Stimulated activated CD8-positive, alpha-beta memory T cell treated with anti-CD3 and anti-CD28 coated beads, Interleukin-12 subunit alpha, Interleukin-12 subunit beta, amount 100 ng/mL, for 24 hours (primary cell): ENCODE results near the gene CCDC28A.
"Not testable (repeated sequence)": the region's sequence is repeated elsewhere in the genome, so short reads cannot be mapped to it uniquely, and the experiment has no call there.

Experiments used
- DNase-seq: peaks from one replicate; pipeline ENCODE4 v3.0.0-alpha.2; 2020; ENCODE audit errors: extremely low read depth

Gene CCDC28A

GRCh38 chr6:138773177-138774091, at the start of gene CCDC28A:
Gene CCDC28A, plus strand, starts transcription at chr6:138773769. Its CDS starts 2,352 bp downstream, at chr6:138776121.
- DNase-seq = peak; percentile 82

- no peak for DNase-seq
Observed at GRCh38 chr6:138724015-138724414, 49.6 kb upstream of the CCDC28A start.

GRCh38 chr6:138726066-138726756, 47.4 kb upstream of the CCDC28A start:
- no peak for DNase-seq

GRCh38 chr6:138726757-138727097, 46.8 kb upstream of the CCDC28A start:
- no peak for DNase-seq

- no peak for DNase-seq
Observed at GRCh38 chr6:138727182-138727581, 46.4 kb upstream of the CCDC28A start.

- no peak for DNase-seq
Observed at GRCh38 chr6:138728662-138729061, 44.9 kb upstream of the CCDC28A start.

- not testable (repeated sequence) for DNase-seq
Observed at GRCh38 chr6:138730037-138730436, 43.5 kb upstream of the CCDC28A start.

- no peak for DNase-seq
Observed at GRCh38 chr6:138734585-138734984, 39.0 kb upstream of the CCDC28A start.

- DNase-seq = no peak
Observed at GRCh38 chr6:138736640-138737039, 36.9 kb upstream of the CCDC28A start.

- no peak for DNase-seq
Observed at GRCh38 chr6:138752017-138752416, 21.6 kb upstream of the CCDC28A start.

GRCh38 chr6:138757136-138757535, 16.4 kb upstream of the CCDC28A start:
- no peak for DNase-seq

- no peak for DNase-seq
Observed at GRCh38 chr6:138765896-138766655, 7.5 kb upstream of the CCDC28A start.

GRCh38 chr6:138769102-138769676, 4.4 kb upstream of the CCDC28A start:
- no peak for DNase-seq

GRCh38 chr6:138772596-138773176, 883 bp upstream of the CCDC28A start:
- no peak for DNase-seq

GRCh38 chr6:138774370-138774769, 801 bp downstream of the CCDC28A start:
- no peak for DNase-seq

- DNase-seq = no peak
Observed at GRCh38 chr6:138776659-138777058, 3.1 kb downstream of the CCDC28A start.

GRCh38 chr6:138778331-138778730, 4.8 kb downstream of the CCDC28A start:
- DNase-seq = no peak

GRCh38 chr6:138782243-138782642, 8.7 kb downstream of the CCDC28A start:
- no peak for DNase-seq

- DNase-seq = no peak
Observed at GRCh38 chr6:138785079-138785478, 11.5 kb downstream of the CCDC28A start.

- no peak for DNase-seq
Observed at GRCh38 chr6:138785980-138786379, 12.4 kb downstream of the CCDC28A start.

GRCh38 chr6:138787138-138787537, 13.6 kb downstream of the CCDC28A start:
- DNase-seq = no peak
